HG03457 (cell line): ENCODE results near the gene CNTD1.
"Not testable (repeated sequence)": the region's sequence is repeated elsewhere in the genome, so short reads cannot be mapped to it uniquely, and the experiment has no call there.

Source experiments
- ATAC-seq: cut with Tn5 transposase; IDR thresholded peaks from one replicate; pipeline ENCODE4 v1.9.1; 2021; ENCODE audit warnings: moderate number of reproducible peaks; ENCODE audit not compliant: unreplicated experiment

Gene CNTD1

GRCh38 chr17:42844761-42845555, 46.3 kb downstream of the CNTD1 start:
- ATAC-seq: no peak

- ATAC-seq: no peak
Measured at GRCh38 chr17:42845556-42845917, 46.9 kb downstream of the CNTD1 start.

- no peak for ATAC-seq
Measured at GRCh38 chr17:42845918-42846593, 47.4 kb downstream of the CNTD1 start.

GRCh38 chr17:42846594-42847280, 48.1 kb downstream of the CNTD1 start:
- no peak for ATAC-seq

GRCh38 chr17:42848093-42848492, 49.4 kb downstream of the CNTD1 start:
- ATAC-seq: no peak

GRCh38 chr17:42849031-42849430, 50.4 kb downstream of the CNTD1 start:
- ATAC-seq: no peak

GRCh38 chr17:42849451-42850181, 51.0 kb downstream of the CNTD1 start:
- no peak for ATAC-seq

GRCh38 chr17:42850954-42851353, 52.3 kb downstream of the CNTD1 start, which contains the start of gene AOC3:
Gene AOC3, plus strand, starts transcription at chr17:42851199. Its CDS starts 145 bp downstream, at chr17:42851344.
- no peak for ATAC-seq

GRCh38 chr17:42851371-42852240, 52.9 kb downstream of the CNTD1 start:
- not testable (repeated sequence) for ATAC-seq

GRCh38 chr17:42852351-42852750, 53.7 kb downstream of the CNTD1 start:
- no peak for ATAC-seq

GRCh38 chr17:42853004-42853403, 54.3 kb downstream of the CNTD1 start:
- ATAC-seq: no peak

GRCh38 chr17:42853597-42853967, 54.9 kb downstream of the CNTD1 start:
- ATAC-seq: no peak

- no peak for ATAC-seq
Measured at GRCh38 chr17:42853968-42854790, 55.5 kb downstream of the CNTD1 start.

- no peak for ATAC-seq
Measured at GRCh38 chr17:42855048-42855596, 56.5 kb downstream of the CNTD1 start.

- not testable (repeated sequence) for ATAC-seq
Measured at GRCh38 chr17:42856093-42856492, 57.4 kb downstream of the CNTD1 start.

- ATAC-seq: not testable (repeated sequence)
Measured at GRCh38 chr17:42856516-42856915, 57.9 kb downstream of the CNTD1 start.

- no peak for ATAC-seq
Measured at GRCh38 chr17:42857389-42857788, 58.7 kb downstream of the CNTD1 start.
